HG02970 (cell line): ENCODE measurements around the gene DMRT1.
A peak's percentile ranks its signal among the peaks of the same experiment; 100 is the strongest.

Source experiments
- ATAC-seq: cut with Tn5 transposase; IDR thresholded peaks from one replicate; pipeline ENCODE4 v1.9.1; 2021; ENCODE audit warnings: mild to moderate bottlenecking, moderate library complexity, moderate number of reproducible peaks; ENCODE audit not compliant: unreplicated experiment, low FRiP score

Gene DMRT1

GRCh38 chr9:917730-918129, 76.2 kb downstream of the DMRT1 start:
- no peak for ATAC-seq

GRCh38 chr9:920927-921326, 79.4 kb downstream of the DMRT1 start:
- no peak for ATAC-seq

- no peak for ATAC-seq
Observed at GRCh38 chr9:922171-922570, 80.7 kb downstream of the DMRT1 start.

GRCh38 chr9:922731-923130, 81.2 kb downstream of the DMRT1 start:
- no peak for ATAC-seq

GRCh38 chr9:926976-927375, 85.5 kb downstream of the DMRT1 start:
- no peak for ATAC-seq

- ATAC-seq: peak; percentile 94
Observed at GRCh38 chr9:928363-929042, 87.0 kb downstream of the DMRT1 start.

GRCh38 chr9:929719-930118, 88.2 kb downstream of the DMRT1 start:
- no peak for ATAC-seq

GRCh38 chr9:933356-933755, 91.9 kb downstream of the DMRT1 start:
- ATAC-seq: no peak

GRCh38 chr9:935348-935965, 94.0 kb downstream of the DMRT1 start:
- ATAC-seq: no peak

GRCh38 chr9:942805-943580, 101.5 kb downstream of the DMRT1 start:
- ATAC-seq: no peak

GRCh38 chr9:947985-948384, 106.5 kb downstream of the DMRT1 start:
- no peak for ATAC-seq

GRCh38 chr9:948497-948896, 107.0 kb downstream of the DMRT1 start:
- ATAC-seq: no peak

GRCh38 chr9:950139-950538, 108.6 kb downstream of the DMRT1 start:
- no peak for ATAC-seq

- ATAC-seq: no peak
Observed at GRCh38 chr9:952546-952945, 111.0 kb downstream of the DMRT1 start.

- ATAC-seq: no peak
Observed at GRCh38 chr9:959105-959504, 117.6 kb downstream of the DMRT1 start.

- no peak for ATAC-seq
Observed at GRCh38 chr9:959914-960313, 118.4 kb downstream of the DMRT1 start.

- ATAC-seq: no peak
Observed at GRCh38 chr9:962023-962422, 120.5 kb downstream of the DMRT1 start.

- no peak for ATAC-seq
Observed at GRCh38 chr9:965497-965896, 124.0 kb downstream of the DMRT1 start.

- ATAC-seq: no peak
Observed at GRCh38 chr9:966870-967269, 125.4 kb downstream of the DMRT1 start.

GRCh38 chr9:967436-967835, 125.9 kb downstream of the DMRT1 start:
- no peak for ATAC-seq

GRCh38 chr9:967903-968641, 126.6 kb downstream of the DMRT1 start:
- ATAC-seq: no peak
